ENCODE measurements around the gene SIVA1. TPM values are rescaled to one million over a fixed set of nuclear protein-coding genes. Genes with fewer than 3 reads are reported as not detected.

Gene SIVA1
- total and polyA plus RNA-seq, 2 of the 4 experiments (the other 2 are of a cell fraction): 166 to 184 TPM

DNA sequence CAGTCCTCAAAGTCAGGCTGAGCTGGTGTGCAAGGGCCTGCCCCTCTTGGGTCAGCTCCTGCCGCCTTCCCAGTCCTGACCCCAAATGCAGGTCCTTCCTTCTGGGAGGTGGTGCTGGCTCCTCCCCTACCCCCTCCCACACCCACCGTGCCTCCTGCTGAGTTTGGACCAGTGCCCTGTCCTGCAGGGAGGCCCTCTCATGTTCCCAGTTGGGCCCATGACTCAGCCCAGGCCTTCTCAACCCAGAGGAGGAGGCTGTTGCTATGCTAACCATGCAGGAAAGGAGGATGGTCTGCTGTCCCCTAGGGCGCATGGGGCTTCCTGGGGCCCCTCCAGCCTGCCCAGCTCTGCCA is 52.4 kb downstream of the SIVA1 start:
- intact Hi-C loops (cut with micrococcal nuclease) (no loop called here), dilution Hi-C loops (cut with HindIII; ENCODE audit: low sequenced_read_pairs, unreplicated experiment) (no loop called here), in situ Hi-C loops (cut with MboI; ENCODE audit: low sequenced_read_pairs) (no loop called here)
- Histone ChIP-seq H3K56ac (ENCODE audit: extremely low read depth, insufficient read depth, low read length) (no peak overlapping the region), H3K4me2 (ENCODE audit: low read depth, low read length) (no peak overlapping the region), H2AK9ac (replicated peaks; ENCODE audit: low read depth, low read length, poor library complexity) (peak overlapping the region; percentile 79), H3K14ac (replicated peaks; ENCODE audit: low read depth, low read length) (no peak overlapping the region), H3K4me3 (ENCODE audit: insufficient read depth, low read depth, low read length) (no peak overlapping the region), H2BK20ac (ENCODE audit: low read depth, low read length) (no peak overlapping the region), H2BK5ac (ENCODE audit: low read depth, low read length, poor library complexity, severe bottlenecking) (no peak overlapping the region), H2AFZ (replicated peaks; ENCODE audit: low read length, poor library complexity) (peak overlapping the region; percentile 35), H3K9ac (ENCODE audit: low read depth, low read length) (no peak overlapping the region), H2BK120ac (ENCODE audit: low read depth, low read length) (no peak overlapping the region), H3K36me3 (ENCODE audit: control insufficient read depth, insufficient read depth, low read length) (no peaks in the 10 kb centered on the region), H2AK5ac (ENCODE audit: low read depth, low read length) (peak overlapping the region; percentile 54), H4K5ac (ENCODE audit: low read depth, low read length) (no peak overlapping the region), H4K91ac (ENCODE audit: insufficient read depth, low read depth, low read length) (no peak overlapping the region; the same call in 1 of the 2 replicates), H4K8ac (ENCODE audit: low read depth in 2 of 2, low read length in 2 of 2) (peak overlapping the region in 1 of 2 experiments; percentile 47; a peak in 1 of 4 replicates), H3K4me1 (ENCODE audit: control insufficient read depth, insufficient read depth, low read length) (peaks cover 13% of the 10 kb centered on the region), H2BK15ac (ENCODE audit: low read depth, low read length) (no peak overlapping the region), H3K23ac (ENCODE audit: low read depth, low read length) (no peak overlapping the region), H3K4ac (ENCODE audit: low read depth, low read length) (peak overlapping the region; percentile 53; the same call in 1 of the 2 replicates), H3K79me1 (ENCODE audit: low read depth in 1 of 2, low read length in 2 of 2) (peaks cover 0 to 12% of the 10 kb centered on the region in 2 experiments; a peak in 1 of 4 replicates), H3K9me3 (ENCODE audit: control insufficient read depth, insufficient read depth, low read length) (no peaks in the 10 kb centered on the region), H3K27me3 (ENCODE audit: control insufficient read depth, insufficient read depth, low read length) (no peaks in the 10 kb centered on the region), H4K20me1 (ENCODE audit: insufficient read depth, low read length) (peaks cover 4% of the 10 kb centered on the region; the same call in 1 of the 2 replicates), H3K27ac (ENCODE audit: insufficient read depth, low read length) (peak overlapping the region; percentile 6; the same call in 1 of the 2 replicates), H3K18ac (ENCODE audit: low read depth, low read length) (no peak overlapping the region; the same call in 1 of the 2 replicates), H3K9me1 (ENCODE audit: insufficient read depth, low read length) (peaks cover 16% of the 10 kb centered on the region)
- ATAC-seq (ENCODE audit: low read depth) (peak; percentile 77), DNase-seq (peak; percentile 89)
- ChIA-PET CTCF (no interaction called here), POLR2A (ENCODE audit: unreplicated experiment) (no interaction called here)
- BruUV-seq (replicated peaks): no TSS peak
- no CpG with 5 or more reads among the region's 3 CpGs for WGBS, 2 experiments (ENCODE audit: extremely low coverage in 2 of 2, insufficient read length in 1 of 2)
- peak; percentile 71 for TF ChIP-seq RFX5 (IDR thresholded peaks at IDR 0.05; ENCODE audit: low read depth, low read length)
- no peak for TF ChIP-seq RCOR1 (IDR thresholded peaks at IDR 0.05; ENCODE audit: insufficient replicate concordance, low read length)
- no peak for TF ChIP-seq SMC3 (IDR thresholded peaks at IDR 0.05; ENCODE audit: low read depth, low read length)
- TF ChIP-seq MXI1 (IDR thresholded peaks at IDR 0.05; ENCODE audit: borderline replicate concordance, low read depth, low read length): no peak
- TF ChIP-seq FOS (IDR thresholded peaks at IDR 0.05; ENCODE audit: low read depth, low read length): peak; percentile 62
- peak; percentile 75; the same call in 1 of the 2 replicates for TF ChIP-seq MAZ (IDR thresholded peaks at IDR 0.05; ENCODE audit: borderline replicate concordance, low read depth, low read length)
